GM23338 (cell line): ENCODE data around the gene WDR11.

Experiments used
- CTCF ChIP-seq, 2 experiments: fragments of 200-600 bp in 1 of 2; sonication (generic) in 1 of 2; conservative IDR thresholded peaks; 2 replicates each; pipeline versions ENCODE4 v1.5.1 to v1.6.1; 2016 to 2017; ENCODE audit warnings: antibody characterized with exemption in 2 of 2, low read depth in 2 of 2, mild to moderate bottlenecking in 2 of 2, moderate library complexity in 1 of 2
- JUNB ChIP-seq: IDR thresholded peaks from one replicate; pipeline ENCODE4 v1.6.1; 2016; ENCODE audit warnings: antibody characterized with exemption; ENCODE audit not compliant: unreplicated experiment
- NANOG ChIP-seq: IDR thresholded peaks from 2 replicates; pipeline ENCODE4 v1.6.1; 2016; ENCODE audit warnings: antibody characterized with exemption, borderline replicate concordance
- POLR2AphosphoS5 ChIP-seq: IDR thresholded peaks from 2 replicates; pipeline ENCODE4 v1.6.1; 2016; ENCODE audit warnings: antibody characterized with exemption, low read depth
- REST ChIP-seq: IDR thresholded peaks from one replicate; pipeline ENCODE4 v1.6.1; 2018; ENCODE audit warnings: antibody characterized with exemption; ENCODE audit not compliant: unreplicated experiment

GRCh38 chr10:120833222-120833928 is 17.8 kb upstream of the WDR11 start:
- TF ChIP-seq CTCF (conservative IDR thresholded peaks at IDR 0.05; ENCODE audit: low read depth in 2 of 2) (no peak), POLR2AphosphoS5 (no peak), JUNB (no peak), REST (no peak), NANOG (no peak)
